Caco-2 (cell line): ENCODE data around the gene ZNF780B. TPM values are rescaled to one million over a fixed set of nuclear protein-coding genes. Genes with fewer than 3 reads are reported as not detected.

ENCODE experiments used
- BruUV-seq: library from RNA; stranded (reverse); fragments of 400-500 nt; replicated peaks from 2 replicates; lab custom pipeline; 2021; lab: Mats Ljungman, UMichigan
- CTCF ChIA-PET: fragments of 300-600 bp; sonication (Branson Sonifier 250); formaldehyde crosslinking; loops from one replicate; lab custom pipeline; 2022; ENCODE audit warnings: antibody characterized with exemption; lab: Charles Lee
- POLR2A ChIA-PET: fragments of 300-600 bp; sonication (Branson Sonifier 250); formaldehyde crosslinking; loops from one replicate; lab custom pipeline; 2022; ENCODE audit warnings: antibody characterized with exemption; lab: Charles Lee
- DNase-seq, 2 experiments: peaks; one replicate each; pipeline versions ENCODE4 v3.0.0 to v3.0.0-alpha.2; 2020 to 2022
- H3K27me3 ChIP-seq: replicated peaks from 2 replicates; pipeline ENCODE4 v1.6.0; 2011; ENCODE audit warnings: low read length; ENCODE audit not compliant: control insufficient read depth, insufficient read depth
- H3K36me3 ChIP-seq: 2 replicates; pipeline ENCODE4 v1.5.1; 2011; ENCODE audit warnings: low read length; ENCODE audit not compliant: control insufficient read depth, insufficient read depth
- H3K4me1 ChIP-seq: fragments of 250-450 bp; sonication (Bioruptor Pico); 2 replicates; pipeline ENCODE4 v1.5.1; 2020; ENCODE audit warnings: mild to moderate bottlenecking
- H3K4me3 ChIP-seq: 2 replicates; pipeline ENCODE4 v1.5.1; 2011; ENCODE audit warnings: low read depth, mild to moderate bottlenecking, control low read depth, low read length
- H3K9me3 ChIP-seq: fragments of 250-450 bp; sonication (Bioruptor Pico); 2 replicates; pipeline ENCODE4 v1.5.1; 2020; ENCODE audit warnings: mild to moderate bottlenecking, moderate library complexity
- H3K27ac Mint-ChIP-seq: one replicate; pipeline ENCODE4 v1.8.0; 2022; ENCODE audit warnings: mixed read lengths; ENCODE audit not compliant: unreplicated experiment
- H3K27me3 Mint-ChIP-seq: one replicate; pipeline ENCODE4 v1.8.0; 2022; ENCODE audit warnings: mixed read lengths; ENCODE audit not compliant: insufficient read depth, unreplicated experiment
- H3K36me3 Mint-ChIP-seq: one replicate; pipeline ENCODE4 v1.8.0; 2022; ENCODE audit warnings: mild to moderate bottlenecking, mixed read lengths; ENCODE audit not compliant: insufficient read depth, unreplicated experiment
- H3K4me1 Mint-ChIP-seq: one replicate; pipeline ENCODE4 v1.8.0; 2022; ENCODE audit warnings: low read depth, mixed read lengths; ENCODE audit not compliant: unreplicated experiment
- H3K4me3 Mint-ChIP-seq: one replicate; pipeline ENCODE4 v1.8.0; 2022; ENCODE audit warnings: mild to moderate bottlenecking, moderate library complexity, mixed read lengths; ENCODE audit not compliant: unreplicated experiment
- H3K9me3 Mint-ChIP-seq: one replicate; pipeline ENCODE4 v1.8.0; 2022; ENCODE audit warnings: mixed read lengths; ENCODE audit not compliant: unreplicated experiment
- CTCF ChIP-seq, 2 experiments: fragments of 200-600 bp in 1 of 2; IDR thresholded peaks; 1 replicate in 1 of 2; 2 replicates in 1 of 2; pipeline versions ENCODE4 v1.5.1 to v1.8.0; 2011 to 2022; ENCODE audit warnings: antibody characterized with exemption in 1 of 2, control low read depth in 1 of 2, inconsistent platforms in 1 of 2, low read depth in 1 of 2, low read length in 1 of 2, mild to moderate bottlenecking in 1 of 2, moderate library complexity in 1 of 2; ENCODE audit not compliant: insufficient read depth in 1 of 2, severe bottlenecking in 1 of 2, unreplicated experiment in 1 of 2
- intact Hi-C: fragments of 100-400 bp; cut with micrococcal nuclease; formaldehyde crosslinking; loops from one replicate; pipeline ENCODE4 v1.10.0; 2022; ENCODE audit not compliant: unreplicated experiment
- total RNA-seq: library from RNA; stranded (reverse); gene quantifications from 2 replicates; pipeline ENCODE4 v1.2.3, GENCODE V29; 2022

ZNF780B gene
- total RNA-seq, 1 experiment from 2014 or later = 27.5 TPM

GRCh38 chr19:39993605-39994004 lies 62.4 kb downstream of the ZNF780B start:
- H3K4me3 Mint-ChIP-seq = no peak overlapping the region
- no peak for DNase-seq
- Histone ChIP-seq H3K9me3 (peaks cover 8% of the 10 kb centered on the region), H3K36me3 (peaks cover 2% of the 10 kb centered on the region; the same call in 1 of the 2 replicates), H3K4me1 (no peaks in the 10 kb centered on the region; the same call in 1 of the 2 replicates), H3K4me3 (no peak overlapping the region), H3K27me3 (no peaks in the 10 kb centered on the region)
- no peak overlapping the region for H3K27ac Mint-ChIP-seq
- ChIA-PET POLR2A (no interaction called here), CTCF (no interaction called here)
- no peaks in the 10 kb centered on the region for H3K4me1 Mint-ChIP-seq
- TF ChIP-seq CTCF (IDR thresholded peaks at IDR 0.05; ENCODE audit: insufficient read depth in 1 of 2, low read depth in 1 of 2, low read length in 1 of 2, severe bottlenecking in 1 of 2, unreplicated experiment in 1 of 2) = no peak
- H3K27me3 Mint-ChIP-seq = no peaks in the 10 kb centered on the region
- BruUV-seq = no TSS peak
- peaks cover 9% of the 10 kb centered on the region for H3K36me3 Mint-ChIP-seq
- peaks cover 21% of the 10 kb centered on the region for H3K9me3 Mint-ChIP-seq
- intact Hi-C loops = no loop called here

GRCh38 chr19:39987596-39987995 lies 68.4 kb downstream of the ZNF780B start:
- DNase-seq = no peak
- intact Hi-C loops = no loop called here
- H3K27me3 ChIP-seq = no peaks in the 10 kb centered on the region
- H3K27me3 Mint-ChIP-seq = no peaks in the 10 kb centered on the region
- CTCF ChIA-PET = no interaction called here
- H3K27ac Mint-ChIP-seq = no peak overlapping the region
- POLR2A ChIA-PET = no interaction called here
- no TSS peak for BruUV-seq
- H3K9me3 ChIP-seq = peaks cover 28% of the 10 kb centered on the region
- no peak overlapping the region for H3K4me3 ChIP-seq
- H3K4me3 Mint-ChIP-seq = no peak overlapping the region
- peaks cover 32% of the 10 kb centered on the region for H3K36me3 Mint-ChIP-seq
- no peaks in the 10 kb centered on the region for H3K4me1 ChIP-seq
- no peaks in the 10 kb centered on the region for H3K4me1 Mint-ChIP-seq
- no peak for TF ChIP-seq CTCF (IDR thresholded peaks at IDR 0.05; ENCODE audit: insufficient read depth in 1 of 2, low read depth in 1 of 2, low read length in 1 of 2, severe bottlenecking in 1 of 2, unreplicated experiment in 1 of 2)
- no peaks in the 10 kb centered on the region for H3K36me3 ChIP-seq
- H3K9me3 Mint-ChIP-seq = peaks cover 30% of the 10 kb centered on the region

GRCh38 chr19:39987167-39987566 lies 68.9 kb downstream of the ZNF780B start:
- no TSS peak for BruUV-seq
- no peak overlapping the region for H3K4me3 ChIP-seq
- H3K4me1 Mint-ChIP-seq = no peaks in the 10 kb centered on the region
- no peaks in the 10 kb centered on the region for H3K27me3 ChIP-seq
- H3K36me3 ChIP-seq = no peaks in the 10 kb centered on the region
- ChIA-PET POLR2A (no interaction called here), CTCF (no interaction called here)
- TF ChIP-seq CTCF (IDR thresholded peaks at IDR 0.05; ENCODE audit: insufficient read depth in 1 of 2, low read depth in 1 of 2, low read length in 1 of 2, severe bottlenecking in 1 of 2, unreplicated experiment in 1 of 2) = no peak
- no peaks in the 10 kb centered on the region for H3K4me1 ChIP-seq
- intact Hi-C loops = no loop called here
- H3K9me3 Mint-ChIP-seq = peaks cover 29% of the 10 kb centered on the region
- H3K9me3 ChIP-seq = peaks cover 28% of the 10 kb centered on the region
- peaks cover 36% of the 10 kb centered on the region for H3K36me3 Mint-ChIP-seq
- H3K27me3 Mint-ChIP-seq = no peaks in the 10 kb centered on the region
- no peak overlapping the region for H3K27ac Mint-ChIP-seq
- H3K4me3 Mint-ChIP-seq = no peak overlapping the region
- DNase-seq = no peak
